Ovary (tissue), 3 donors: Measurements from ENCODE around the gene TEX12.

Source experiments
- POLR2A ChIP-seq: fragments of 450-650 bp; IDR thresholded peaks from one replicate; pipeline ENCODE4 v1.6.1; 2017; ENCODE audit warnings: antibody characterized with exemption, mild to moderate bottlenecking, moderate library complexity
- TF ChIP-seq, protein P1 (sequence below), 3 donors: fragments of 450-650 bp in 2 of 3; fragments of 200-600 bp in 1 of 3; IDR thresholded peaks; one replicate each; pipeline versions ENCODE4 v1.5.1 to v1.8.0; 2016 to 2022; ENCODE audit warnings: antibody characterized with exemption in 3 of 3, mild to moderate bottlenecking in 1 of 3
- donor health status: DM: no; HTN: no; CAD: no.

- no peak for TF ChIP-seq POLR2A
- TF ChIP-seq, protein P1, sequence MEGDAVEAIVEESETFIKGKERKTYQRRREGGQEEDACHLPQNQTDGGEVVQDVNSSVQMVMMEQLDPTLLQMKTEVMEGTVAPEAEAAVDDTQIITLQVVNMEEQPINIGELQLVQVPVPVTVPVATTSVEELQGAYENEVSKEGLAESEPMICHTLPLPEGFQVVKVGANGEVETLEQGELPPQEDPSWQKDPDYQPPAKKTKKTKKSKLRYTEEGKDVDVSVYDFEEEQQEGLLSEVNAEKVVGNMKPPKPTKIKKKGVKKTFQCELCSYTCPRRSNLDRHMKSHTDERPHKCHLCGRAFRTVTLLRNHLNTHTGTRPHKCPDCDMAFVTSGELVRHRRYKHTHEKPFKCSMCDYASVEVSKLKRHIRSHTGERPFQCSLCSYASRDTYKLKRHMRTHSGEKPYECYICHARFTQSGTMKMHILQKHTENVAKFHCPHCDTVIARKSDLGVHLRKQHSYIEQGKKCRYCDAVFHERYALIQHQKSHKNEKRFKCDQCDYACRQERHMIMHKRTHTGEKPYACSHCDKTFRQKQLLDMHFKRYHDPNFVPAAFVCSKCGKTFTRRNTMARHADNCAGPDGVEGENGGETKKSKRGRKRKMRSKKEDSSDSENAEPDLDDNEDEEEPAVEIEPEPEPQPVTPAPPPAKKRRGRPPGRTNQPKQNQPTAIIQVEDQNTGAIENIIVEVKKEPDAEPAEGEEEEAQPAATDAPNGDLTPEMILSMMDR (IDR thresholded peaks at IDR 0.05): no peak
Observed at GRCh38 chr11:112165049-112165448, 2.1 kb upstream of the TEX12 start.
